Adrenal gland (tissue), 12 donors: ENCODE measurements around the gene PTPRS. TPM values are rescaled to one million over a fixed set of nuclear protein-coding genes. Genes with fewer than 3 reads are reported as not detected.

ENCODE experiments used
- DNase-seq, 7 donors: peaks; one replicate each; pipeline ENCODE4 v3.0.0-alpha.2; 2019 to 2020
- H3K27ac ChIP-seq, 5 donors: fragments of 200-600 bp; sonication (generic) in 4 of 5; 1 replicate in 3 of 5; 2 replicates in 2 of 5; pipeline versions ENCODE4 v1.5.1 to v1.8.0; 2016 to 2020; ENCODE audit warnings: mild to moderate bottlenecking in 1 of 5
- H3K27me3 ChIP-seq: fragments of 200-600 bp; 2 replicates; pipeline ENCODE4 v1.8.0; 2021
- H3K36me3 ChIP-seq, 2 donors: fragments of 200-600 bp; replicated peaks in 1 of 2; 1 replicate in 1 of 2; 2 replicates in 1 of 2; pipeline versions ENCODE4 v1.5.1 to v1.8.0; 2018 to 2022
- H3K4me1 ChIP-seq, 2 donors: fragments of 200-600 bp; replicated peaks in 1 of 2; 1 replicate in 1 of 2; 2 replicates in 1 of 2; pipeline versions ENCODE4 v1.5.1 to v1.8.0; 2018 to 2021
- H3K4me3 ChIP-seq, 4 donors: fragments of 200-600 bp; sonication (generic) in 3 of 4; one replicate each; pipeline ENCODE4 v1.5.1; 2016 to 2018
- H3K9me3 ChIP-seq, 3 donors: fragments of 200-600 bp; sonication (generic) in 1 of 3; replicated peaks in 1 of 3; 1 replicate in 2 of 3; 2 replicates in 1 of 3; pipeline versions ENCODE4 v1.5.1 to v1.8.0; 2016 to 2021
- CTCF ChIP-seq, 6 experiments: fragments of 450-650 bp in 4 of 6; fragments of 200-600 bp in 2 of 6; sonication (generic) in 1 of 6; IDR thresholded peaks; 1 replicate in 5 of 6; 2 replicates in 1 of 6; pipeline versions ENCODE4 v1.5.1 to v1.8.0; 2016 to 2021; ENCODE audit warnings: antibody characterized with exemption in 6 of 6, mild to moderate bottlenecking in 2 of 6, moderate library complexity in 1 of 6
- POLR2A ChIP-seq, 2 donors: fragments of 450-650 bp; IDR thresholded peaks; one replicate each; pipeline ENCODE4 v1.6.1; 2017; ENCODE audit warnings: antibody characterized with exemption in 2 of 2, mild to moderate bottlenecking in 2 of 2, moderate library complexity in 1 of 2
- WGBS, 4 donors: extraction: QIAGEN DNeasy Blood & Tissue Kit in 2 of 4; methylation state at CpG; one replicate each; pipeline versions ENCODE4 v1.1.5 to v1.1.7; 2013 to 2017; 5-methylcytosine and 5-hydroxymethylcytosine counted together
- intact Hi-C, 2 donors: fragments of 100-400 bp; cut with DNase I; formaldehyde crosslinking; loops; one replicate each; pipeline versions ENCODE4 v1.14.1 to v1.15.0; 2022 to 2023
- polyA plus RNA-seq, 3 donors: library from polyadenylated mRNA; stranded (reverse); fragments of 200-250 nt in 2 of 3; fragments of 350-450 nt in 1 of 3; fragmentation: Illumina TruSeq in 1 of 3; extraction: RNeasy Lipid Tissue Mini Kit (QIAGEN cat#74804) in 1 of 3; gene quantifications; one replicate each; pipeline ENCODE4 v1.2.3, GENCODE V29; 2013 to 2014
- total RNA-seq, 9 donors: library from RNA; depleted of rRNA in 4 of 9; stranded (reverse); fragments of >200 nt in 4 of 9; fragments of 120-200 nt in 1 of 9; fragmentation: NEBNext Ultra II Directional in 1 of 9; extraction: Animal tissue kit (Norgen Biotek cat#: 25700) in 1 of 9; gene quantifications; one replicate each; pipeline versions ENCODE4 v1.1.0 to v1.2.4, GENCODE V29; 2013 to 2023
- donor health status: healthy with polysubstance abuse.
- donor health status: Bipolar disorder and iron deficiency.
- donor health status: DM: yes; HTN: yes; CAD: no.
- donor health status: DM: no; HTN: no; CAD: no.
- donor health status: DM: no; HTN: no; CAD: no.
- donor health status: DM: yes; HTN: yes; CAD: no.

PTPRS gene
- total and polyA plus RNA-seq, 12 donors = 8.8 to 376 (median 164) TPM

GRCh38 chr19:5326986-5327623 is 13.5 kb downstream of the PTPRS start:
- intact Hi-C loops = no loop called here
- Histone ChIP-seq H3K36me3 (no peaks in the 10 kb centered on the region), H3K27ac (no peak overlapping the region), H3K27me3 (no peaks in the 10 kb centered on the region), H3K4me3 (no peak overlapping the region), H3K4me1 (peaks cover 0 to 2% of the 10 kb centered on the region in 2 donors), H3K9me3 (no peaks in the 10 kb centered on the region)
- DNase-seq = no peak
- TF ChIP-seq CTCF (IDR thresholded peaks at IDR 0.05) = no peak
- TF ChIP-seq POLR2A (IDR thresholded peaks at IDR 0.05) = no peak
- WGBS, 4 donors = 80 to 81% (median 81%) methylated on average over 11 to 18 of the region's 18 CpGs

- TF ChIP-seq POLR2A (IDR thresholded peaks at IDR 0.05) (no peak), CTCF (IDR thresholded peaks at IDR 0.05) (no peak)
- 56 to 70% (median 62%) methylated on average over 9 of the region's 9 CpGs for WGBS, 4 donors
- no peaks in the 10 kb centered on the region for H3K9me3 ChIP-seq
- no peak overlapping the region for H3K4me3 ChIP-seq
- H3K36me3 ChIP-seq = no peaks in the 10 kb centered on the region
- peaks cover 0 to 5% of the 10 kb centered on the region in 2 donors for H3K4me1 ChIP-seq
- H3K27me3 ChIP-seq = no peaks in the 10 kb centered on the region
- H3K27ac ChIP-seq = no peak overlapping the region
- intact Hi-C loops = no loop called here
- no peak for DNase-seq
These were observed 14.1 kb downstream of the PTPRS start for GRCh38 chr19:5326545-5326944.

GRCh38 chr19:5324947-5325346 is 15.7 kb downstream of the PTPRS start:
- no peak for DNase-seq
- Histone ChIP-seq H3K27me3 (no peaks in the 10 kb centered on the region), H3K9me3 (no peaks in the 10 kb centered on the region), H3K4me3 (no peak overlapping the region), H3K4me1 (peaks cover 0 to 5% of the 10 kb centered on the region in 2 donors), H3K27ac (no peak overlapping the region), H3K36me3 (no peaks in the 10 kb centered on the region)
- intact Hi-C loops = no loop called here
- TF ChIP-seq CTCF (IDR thresholded peaks at IDR 0.05) (no peak), POLR2A (IDR thresholded peaks at IDR 0.05) (no peak)
- 85 to 96% (median 92%) methylated on average over 3 of the region's 3 CpGs for WGBS, 4 donors

- DNase-seq = no peak
- no peaks in the 10 kb centered on the region for H3K9me3 ChIP-seq
- WGBS, 4 donors = 81 to 93% (median 92%) methylated on average over 7 of the region's 7 CpGs
These were observed 17.2 kb downstream of the PTPRS start for GRCh38 chr19:5323475-5323811.

More at GRCh38 chr19:5323475-5323811, 17.2 kb downstream of the PTPRS start:
- Histone ChIP-seq H3K27ac (no peak overlapping the region), H3K27me3 (no peaks in the 10 kb centered on the region), H3K4me1 (peaks cover 0 to 5% of the 10 kb centered on the region in 2 donors), H3K4me3 (no peak overlapping the region), H3K36me3 (no peaks in the 10 kb centered on the region)
- TF ChIP-seq CTCF (IDR thresholded peaks at IDR 0.05) = no peak
- TF ChIP-seq POLR2A (IDR thresholded peaks at IDR 0.05) = no peak
- intact Hi-C loops = no loop called here
